ENCODE results near the gene RGP1. TPM values are rescaled to one million over a fixed set of nuclear protein-coding genes. Genes with fewer than 3 reads are reported as not detected.

RGP1 gene
- total RNA-seq, 4 donors from 2014 or later, result 12.7 to 19.2 (median 17.5) TPM

GRCh38 chr9:35713578-35713977 is 35.5 kb upstream of the RGP1 start:
- TF ChIP-seq CTCF (IDR thresholded peaks at IDR 0.05), result no peak
- ATAC-seq (ENCODE audit: low FRiP score) (no peak), DNase-seq (ENCODE audit: low spot score) (no peak)

DNA sequence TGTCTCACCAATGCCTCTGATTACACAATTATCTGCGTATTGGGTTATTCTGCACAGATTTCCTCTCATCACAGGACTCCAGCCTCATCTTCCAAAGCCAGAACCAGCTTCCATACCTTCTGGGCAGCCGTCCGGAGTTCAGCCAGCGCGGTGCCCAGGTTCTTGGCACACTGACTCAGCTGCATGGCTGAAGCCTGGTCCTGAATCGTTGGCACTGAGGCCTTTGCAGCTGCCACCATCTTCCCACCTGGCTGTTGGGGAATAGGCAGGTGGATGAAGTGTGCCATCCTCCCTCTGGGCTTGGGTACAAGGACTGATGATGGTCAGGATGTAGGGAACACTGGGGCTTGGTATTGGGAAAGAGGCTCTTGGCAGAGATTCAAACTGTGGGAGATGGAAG is 35.0 kb upstream of the RGP1 start:
- TF ChIP-seq CTCF (IDR thresholded peaks at IDR 0.05), result no peak
- ATAC-seq (ENCODE audit: low FRiP score), result no peak
- DNase-seq (ENCODE audit: low spot score), result no peak

DNA sequence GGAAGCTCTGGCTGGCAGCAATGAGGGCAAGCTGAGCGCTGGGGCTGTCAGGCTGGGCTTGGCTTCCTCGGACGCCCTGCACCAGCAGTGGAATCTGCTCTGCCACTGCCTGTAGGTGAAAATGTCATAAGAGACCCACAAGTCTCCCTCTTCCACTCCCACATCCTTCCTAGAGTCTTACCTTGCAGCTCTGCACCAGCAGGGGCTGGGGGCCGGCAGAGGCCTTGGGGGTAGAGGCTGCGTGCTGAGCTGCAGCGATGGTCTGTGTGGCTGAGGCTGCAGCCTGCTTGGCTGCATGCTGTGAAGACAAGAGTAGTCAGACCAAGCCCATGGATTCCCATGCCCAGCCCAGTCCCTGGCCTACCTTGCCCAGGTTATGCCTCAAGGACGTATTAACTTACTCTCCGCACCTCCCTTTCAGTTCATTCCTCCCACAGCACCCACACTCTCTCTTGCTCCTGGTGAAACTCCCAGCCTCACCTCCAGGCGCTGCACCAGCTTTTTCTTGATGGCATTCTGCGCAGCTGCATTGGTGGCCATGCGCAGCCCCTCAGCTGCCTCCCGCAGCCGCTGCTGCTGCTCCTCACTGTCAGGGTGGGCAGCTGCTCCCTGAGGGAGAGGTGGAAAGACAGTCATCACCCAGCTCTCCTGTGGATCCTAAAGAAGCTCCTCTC is 34.4 kb upstream of the RGP1 start:
- ATAC-seq (ENCODE audit: low FRiP score) (no peak), DNase-seq (ENCODE audit: low spot score) (no peak)
- TF ChIP-seq CTCF (IDR thresholded peaks at IDR 0.05), result no peak

- DNase-seq (ENCODE audit: low spot score) (no peak), ATAC-seq (ENCODE audit: low FRiP score) (no peak)
- no peak for TF ChIP-seq CTCF (IDR thresholded peaks at IDR 0.05)
Measured at GRCh38 chr9:35716230-35716629, 32.9 kb upstream of the RGP1 start.

- TF ChIP-seq CTCF (IDR thresholded peaks at IDR 0.05), result no peak
- DNase-seq (ENCODE audit: low spot score), result no peak
- ATAC-seq (ENCODE audit: low FRiP score), result no peak
Measured at GRCh38 chr9:35717132-35717870, 31.8 kb upstream of the RGP1 start.

DNA sequence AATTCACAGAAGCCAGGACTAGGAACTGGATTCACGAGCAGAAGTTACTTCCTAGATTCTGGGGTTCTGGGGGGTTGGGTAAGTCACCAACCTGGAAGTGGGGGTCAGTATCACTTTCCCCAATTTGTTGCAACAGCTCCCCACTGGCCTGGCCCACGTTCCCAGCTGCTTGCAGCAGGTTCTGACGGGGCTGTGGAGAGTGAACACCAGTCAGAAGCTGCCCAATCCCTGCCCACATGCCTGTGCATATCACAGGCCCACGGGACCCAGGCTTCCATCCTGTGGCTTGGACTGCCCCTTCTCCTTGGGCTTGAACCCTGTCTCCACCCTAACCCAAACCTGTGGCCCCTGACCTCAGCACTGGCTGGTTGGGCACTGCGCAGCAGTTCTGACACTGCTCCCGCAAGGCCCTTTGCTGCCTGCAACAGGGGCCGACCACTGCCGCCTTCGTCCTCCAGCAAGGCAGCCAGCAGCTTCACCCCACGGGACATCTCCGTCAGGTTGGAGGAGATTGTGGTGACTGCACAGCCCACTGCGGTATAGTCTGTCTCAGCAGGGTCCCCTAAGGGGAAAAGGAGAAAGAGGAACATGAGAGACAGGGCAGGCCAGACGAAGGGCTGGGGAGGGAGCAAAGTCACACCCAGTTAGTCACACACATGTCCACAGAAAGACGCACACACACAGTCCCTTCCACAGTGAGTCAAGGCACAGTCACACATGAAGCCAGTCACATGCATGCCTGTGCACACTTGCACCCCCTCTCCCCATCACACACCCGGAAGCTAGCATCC is 30.2 kb upstream of the RGP1 start:
- DNase-seq (ENCODE audit: low spot score), result no peak

More for the DNA sequence above, 30.2 kb upstream of the RGP1 start:
- no peak for TF ChIP-seq CTCF (IDR thresholded peaks at IDR 0.05)
- no peak for ATAC-seq (ENCODE audit: low FRiP score)
